Naive thymus-derived CD4-positive, alpha-beta T cell (primary cell): ENCODE data around the gene KIFC1. TPM values are rescaled to one million over a fixed set of nuclear protein-coding genes. Genes with fewer than 3 reads are reported as not detected.
A peak's percentile ranks its signal among the peaks of the same experiment; 100 is the strongest.

Experiments used
- ATAC-seq: fragments of 150-1000 bp; cut with Tn5 transposase; 2 replicates; pipeline ENCODE4 v1.10.0; 2021; ENCODE audit warnings: mild to moderate bottlenecking, moderate library complexity
- CTCF ChIA-PET: fragments of 350-600 bp; sonication (Branson Sonifier 250); formaldehyde crosslinking; loops from one replicate; lab custom pipeline; 2021; ENCODE audit warnings: antibody characterized with exemption; lab: Charles Lee
- POLR2A ChIA-PET: fragments of 350-600 bp; sonication (Branson Sonifier 250); formaldehyde crosslinking; loops from one replicate; lab custom pipeline; 2021; ENCODE audit warnings: antibody characterized with exemption, inconsistent platforms; lab: Charles Lee
- DNase-seq, 9 donors: peaks; one replicate each; pipeline versions ENCODE4 v3.0.0 to v3.0.0-alpha.2; 2020 to 2022; ENCODE audit warnings: mixed read lengths in 1 of 9
- H3K27ac ChIP-seq: one replicate; pipeline ENCODE4 v1.7.0; 2013; ENCODE audit warnings: mild to moderate bottlenecking, low read depth, low read length, moderate library complexity
- H3K27me3 ChIP-seq, 2 donors: one replicate each; pipeline ENCODE4 v1.7.0; 2013; ENCODE audit warnings: low read length in 2 of 2, mild to moderate bottlenecking in 2 of 2, moderate library complexity in 2 of 2; ENCODE audit not compliant: control insufficient read depth in 2 of 2, insufficient read depth in 2 of 2
- H3K36me3 ChIP-seq, 3 experiments: 1 replicate in 2 of 3; 2 replicates in 1 of 3; pipeline ENCODE4 v1.7.0; 2013; ENCODE audit warnings: low read length in 3 of 3, mild to moderate bottlenecking in 3 of 3, moderate library complexity in 1 of 3; ENCODE audit not compliant: insufficient read depth in 3 of 3, control insufficient read depth in 2 of 3
- H3K4me1 ChIP-seq, 2 donors: one replicate each; pipeline ENCODE4 v1.7.0; 2013; ENCODE audit warnings: low read length in 2 of 2, mild to moderate bottlenecking in 2 of 2, moderate library complexity in 1 of 2; ENCODE audit not compliant: control insufficient read depth in 2 of 2, insufficient read depth in 2 of 2
- H3K4me3 ChIP-seq: 2 replicates; pipeline ENCODE4 v1.7.0; 2013; ENCODE audit warnings: mild to moderate bottlenecking, low read length
- H3K9me3 ChIP-seq, 3 experiments: 1 replicate in 2 of 3; 2 replicates in 1 of 3; pipeline ENCODE4 v1.7.0; 2013; ENCODE audit warnings: low read length in 3 of 3; ENCODE audit not compliant: control insufficient read depth in 2 of 3
- H3K27ac Mint-ChIP-seq, 9 donors: one replicate each; pipeline ENCODE4 v1.8.0; 2020 to 2022; ENCODE audit warnings: mixed read lengths in 9 of 9, mild to moderate bottlenecking in 8 of 9, moderate library complexity in 5 of 9, inconsistent platforms in 2 of 9
- H3K27me3 Mint-ChIP-seq, 5 donors: one replicate each; pipeline ENCODE4 v1.8.0; 2021 to 2022; ENCODE audit warnings: mixed read lengths in 5 of 5, mild to moderate bottlenecking in 1 of 5
- H3K36me3 Mint-ChIP-seq, 5 donors: one replicate each; pipeline ENCODE4 v1.8.0; 2020 to 2022; ENCODE audit warnings: mixed read lengths in 5 of 5, mild to moderate bottlenecking in 3 of 5, inconsistent platforms in 1 of 5
- H3K4me1 Mint-ChIP-seq, 7 donors: one replicate each; pipeline ENCODE4 v1.8.0; 2020 to 2022; ENCODE audit warnings: mixed read lengths in 7 of 7, mild to moderate bottlenecking in 3 of 7, inconsistent platforms in 1 of 7
- H3K4me3 Mint-ChIP-seq, 10 donors: one replicate each; pipeline ENCODE4 v1.8.0; 2020 to 2022; ENCODE audit warnings: mild to moderate bottlenecking in 10 of 10, mixed read lengths in 10 of 10, moderate library complexity in 6 of 10, inconsistent platforms in 2 of 10
- H3K9me3 Mint-ChIP-seq, 11 donors: one replicate each; pipeline ENCODE4 v1.8.0; 2020 to 2022; ENCODE audit warnings: mixed read lengths in 11 of 11, mild to moderate bottlenecking in 4 of 11, inconsistent platforms in 1 of 11, moderate library complexity in 1 of 11
- intact Hi-C, 2 donors: fragments of 100-400 bp; cut with micrococcal nuclease; formaldehyde crosslinking; loops; one replicate each; pipeline ENCODE4 v1.15.1; 2023
- polyA plus RNA-seq, 2 donors: library from polyadenylated mRNA; unstranded; fragments of 300-500 nt; fragmentation: Illumina TruSeq; gene quantifications; one replicate each; pipeline ENCODE4 v1.2.3, GENCODE V29; 2021
- total RNA-seq, 6 experiments: library from RNA in 5 of 6; stranded (reverse) in 5 of 6; gene quantifications; 1 replicate in 5 of 6; 2 replicates in 1 of 6; pipeline ENCODE4 v1.2.3 and lab custom pipeline; 2021 to 2026

KIFC1 gene
- total and polyA plus RNA-seq, 7 experiments from 2014 or later, result 0.18 to 87.9 (median 1.1) TPM

GRCh38 chr6:33439956-33440648 lies 48.5 kb downstream of the KIFC1 start:
- H3K4me3 ChIP-seq, result no peak overlapping the region
- no peak overlapping the region for H3K27ac ChIP-seq
- H3K36me3 Mint-ChIP-seq, result peaks cover 0 to 51% (median 24%) of the 10 kb centered on the region in 5 donors
- no peak for ATAC-seq
- H3K27me3 Mint-ChIP-seq, result no peaks in the 10 kb centered on the region
- DNase-seq, result no peak
- ChIA-PET CTCF (no interaction called here), POLR2A (interaction anchor here (0.6 to 1.5 kb wide), 4 partner anchors 10 to 97 kb away, joined by 3 to 5 read pairs (median 4); partner anchors contain the start of gene ZBTB9)
- no peaks in the 10 kb centered on the region for H3K9me3 Mint-ChIP-seq
- peaks cover 5 to 94% (median 20%) of the 10 kb centered on the region in 3 experiments for H3K36me3 ChIP-seq
- H3K27me3 ChIP-seq, result no peaks in the 10 kb centered on the region
- no peaks in the 10 kb centered on the region for H3K9me3 ChIP-seq
- H3K4me1 ChIP-seq, result no peaks in the 10 kb centered on the region
- peak overlapping the region in 5 of 9 donors; percentile 32 to 60 (median 51) for H3K27ac Mint-ChIP-seq
- intact Hi-C loops, result no loop called here
- H3K4me3 Mint-ChIP-seq, result no peak overlapping the region
- H3K4me1 Mint-ChIP-seq, result peaks cover 0 to 17% (median 7%) of the 10 kb centered on the region in 7 donors

GRCh38 chr6:33440649-33441309 lies 49.2 kb downstream of the KIFC1 start:
- Mint-ChIP-seq H3K27me3 (no peaks in the 10 kb centered on the region), H3K36me3 (peaks cover 0 to 45% (median 24%) of the 10 kb centered on the region in 5 donors), H3K27ac (peak overlapping the region in 3 of 9 donors; percentile 40 to 60 (median 45)), H3K9me3 (no peaks in the 10 kb centered on the region), H3K4me3 (no peak overlapping the region), H3K4me1 (peaks cover 0 to 17% (median 8%) of the 10 kb centered on the region in 7 donors)
- H3K9me3 ChIP-seq, result no peaks in the 10 kb centered on the region
- H3K27me3 ChIP-seq, result no peaks in the 10 kb centered on the region
- no peak overlapping the region for H3K4me3 ChIP-seq
- H3K4me1 ChIP-seq, result no peaks in the 10 kb centered on the region
- H3K36me3 ChIP-seq, result peaks cover 5 to 90% (median 15%) of the 10 kb centered on the region in 3 experiments
- no peak for ATAC-seq
- POLR2A ChIA-PET, result interaction anchor here (0.8 to 2.4 kb wide), 5 partner anchors 9 to 59 kb away, joined by 3 to 13 read pairs (median 3); no protein-coding TSS in a partner anchor
- no peak overlapping the region for H3K27ac ChIP-seq
- intact Hi-C loops, result no loop called here
- CTCF ChIA-PET, result no interaction called here
- no peak for DNase-seq

GRCh38 chr6:33441457-33441856 lies 49.8 kb downstream of the KIFC1 start:
- Mint-ChIP-seq H3K9me3 (no peaks in the 10 kb centered on the region), H3K4me1 (peaks cover 0 to 18% (median 8%) of the 10 kb centered on the region in 7 donors), H3K27me3 (no peaks in the 10 kb centered on the region), H3K4me3 (no peak overlapping the region), H3K36me3 (peaks cover 0 to 40% (median 23%) of the 10 kb centered on the region in 5 donors), H3K27ac (peak overlapping the region in 4 of 9 donors; percentile 34 to 60 (median 42))
- H3K4me1 ChIP-seq, result no peaks in the 10 kb centered on the region
- no peak overlapping the region for H3K27ac ChIP-seq
- H3K36me3 ChIP-seq, result peaks cover 5 to 90% (median 13%) of the 10 kb centered on the region in 3 experiments
- intact Hi-C loops, result no loop called here
- no peaks in the 10 kb centered on the region for H3K9me3 ChIP-seq
- no peaks in the 10 kb centered on the region for H3K27me3 ChIP-seq
- ChIA-PET POLR2A (interaction anchor here (0.8 to 2.4 kb wide), 4 partner anchors 8 to 51 kb away, joined by 3 to 13 read pairs (median 4); no protein-coding TSS in a partner anchor), CTCF (no interaction called here)
- ATAC-seq (no peak), DNase-seq (no peak)
- no peak overlapping the region for H3K4me3 ChIP-seq

- H3K4me1 ChIP-seq, result no peaks in the 10 kb centered on the region
- H3K27ac ChIP-seq, result no peak overlapping the region
- ATAC-seq (no peak), DNase-seq (no peak)
- ChIA-PET CTCF (no interaction called here), POLR2A (interaction anchor here (1.2 to 2.4 kb wide), 2 partner anchors 11 to 24 kb away, joined by 4 to 13 read pairs; partner anchors contain the start of gene CUTA)
- H3K36me3 ChIP-seq, result peaks cover 0 to 88% (median 16%) of the 10 kb centered on the region in 3 experiments
- Mint-ChIP-seq H3K27me3 (no peaks in the 10 kb centered on the region), H3K36me3 (peaks cover 0 to 36% (median 19%) of the 10 kb centered on the region in 5 donors), H3K27ac (peak overlapping the region in 5 of 9 donors; percentile 26 to 62 (median 52)), H3K9me3 (no peaks in the 10 kb centered on the region), H3K4me1 (peaks cover 0 to 20% (median 10%) of the 10 kb centered on the region in 7 donors), H3K4me3 (no peak overlapping the region)
- H3K27me3 ChIP-seq, result no peaks in the 10 kb centered on the region
- intact Hi-C loops, result no loop called here
- no peak overlapping the region for H3K4me3 ChIP-seq
- H3K9me3 ChIP-seq, result no peaks in the 10 kb centered on the region
Observed at GRCh38 chr6:33442283-33442682, 50.7 kb downstream of the KIFC1 start.

- no peak overlapping the region for H3K4me3 ChIP-seq
- peaks cover 0 to 37% (median 19%) of the 10 kb centered on the region in 5 donors for H3K36me3 Mint-ChIP-seq
- intact Hi-C loops, result no loop called here
- no peak overlapping the region for H3K27ac ChIP-seq
- no peak for ATAC-seq
- ChIA-PET CTCF (no interaction called here), POLR2A (interaction anchor here (1.2 to 2.4 kb wide), 2 partner anchors 11 to 25 kb away, joined by 4 to 13 read pairs; partner anchors contain the start of gene CUTA)
- peaks cover 2 to 24% (median 10%) of the 10 kb centered on the region in 7 donors for H3K4me1 Mint-ChIP-seq
- no peaks in the 10 kb centered on the region for H3K27me3 ChIP-seq
- no peaks in the 10 kb centered on the region for H3K27me3 Mint-ChIP-seq
- no peaks in the 10 kb centered on the region for H3K4me1 ChIP-seq
- no peaks in the 10 kb centered on the region for H3K9me3 Mint-ChIP-seq
- no peaks in the 10 kb centered on the region for H3K9me3 ChIP-seq
- peaks cover 0 to 89% (median 19%) of the 10 kb centered on the region in 3 experiments for H3K36me3 ChIP-seq
- no peak for DNase-seq
- no peak overlapping the region for H3K4me3 Mint-ChIP-seq
- peak overlapping the region in 3 of 9 donors; percentile 59 to 85 (median 69) for H3K27ac Mint-ChIP-seq
Observed at GRCh38 chr6:33443025-33443424, 51.4 kb downstream of the KIFC1 start.

- Mint-ChIP-seq H3K36me3 (peaks cover 0 to 38% (median 18%) of the 10 kb centered on the region in 5 donors), H3K4me1 (peaks cover 5 to 28% (median 14%) of the 10 kb centered on the region in 7 donors), H3K27ac (peak overlapping the region in 2 of 9 donors; percentile 20 to 32), H3K27me3 (no peaks in the 10 kb centered on the region), H3K4me3 (no peak overlapping the region), H3K9me3 (no peaks in the 10 kb centered on the region)
- Histone ChIP-seq H3K9me3 (no peaks in the 10 kb centered on the region), H3K4me1 (no peaks in the 10 kb centered on the region), H3K36me3 (peaks cover 0 to 89% (median 13%) of the 10 kb centered on the region in 3 experiments), H3K27me3 (no peaks in the 10 kb centered on the region), H3K27ac (no peak overlapping the region), H3K4me3 (no peak overlapping the region)
- POLR2A ChIA-PET, result interaction anchor here (0.5 to 1.3 kb wide), 3 partner anchors 10 to 118 kb away, joined by 4 read pairs; partner anchors contain the start of genes CUTA and ZBTB9
- intact Hi-C loops, result no loop called here
- no peak for DNase-seq
- CTCF ChIA-PET, result no interaction called here
- no peak for ATAC-seq
Observed at GRCh38 chr6:33443619-33444504, 52.2 kb downstream of the KIFC1 start.
